Ishikawa (cell line): Measurements from ENCODE around the gene SGSM1.

Experiments used
- CEBPB ChIP-seq: IDR thresholded peaks from 2 replicates; pipeline ENCODE4 v1.6.1; 2012
- CREB1 ChIP-seq: IDR thresholded peaks from 2 replicates; pipeline ENCODE4 v1.6.1; 2012; ENCODE audit warnings: low read depth
- EGR1 ChIP-seq: IDR thresholded peaks from 2 replicates; pipeline ENCODE4 v1.6.1; 2012
- EP300 ChIP-seq: IDR thresholded peaks from 2 replicates; pipeline ENCODE4 v1.6.1; 2012; ENCODE audit warnings: borderline replicate concordance
- FOXM1 ChIP-seq: IDR thresholded peaks from 2 replicates; pipeline ENCODE4 v1.6.1; 2012; ENCODE audit warnings: low read depth, borderline replicate concordance
- NFIC ChIP-seq: IDR thresholded peaks from 2 replicates; pipeline ENCODE4 v1.6.1; 2012
- RAD21 ChIP-seq: IDR thresholded peaks from 2 replicates; pipeline ENCODE4 v1.6.1; 2012; ENCODE audit warnings: low read depth
- TAF1 ChIP-seq: IDR thresholded peaks from 2 replicates; pipeline ENCODE4 v1.6.1; 2012; ENCODE audit warnings: low read depth, mild to moderate bottlenecking
- TCF12 ChIP-seq: IDR thresholded peaks from 2 replicates; pipeline ENCODE4 v1.6.1; 2012; ENCODE audit warnings: low read depth
- TEAD4 ChIP-seq: IDR thresholded peaks from 2 replicates; pipeline ENCODE4 v1.6.1; 2012
- YY1 ChIP-seq: IDR thresholded peaks from 2 replicates; pipeline ENCODE4 v1.6.1; 2012; ENCODE audit warnings: low read depth
- ZBTB7A ChIP-seq: IDR thresholded peaks from 2 replicates; pipeline ENCODE4 v1.6.1; 2012; ENCODE audit warnings: low read depth
- TF ChIP-seq, protein P1 (sequence below): IDR thresholded peaks from 2 replicates; pipeline ENCODE4 v1.6.1; 2012; ENCODE audit warnings: low read depth, mild to moderate bottlenecking
- TF ChIP-seq, protein P2 (sequence below): IDR thresholded peaks from 2 replicates; pipeline ENCODE4 v1.6.1; 2012
- TF ChIP-seq, protein P3 (sequence below): IDR thresholded peaks from 2 replicates; pipeline ENCODE4 v1.6.1; 2012

The SGSM1 gene

GRCh38 chr22:24819911-24820461 is 14.0 kb downstream of the SGSM1 start:
- TF ChIP-seq EGR1 (no peak), YY1 (no peak), ZBTB7A (no peak), TEAD4 (no peak), TCF12 (no peak), RAD21 (no peak), EP300 (no peak), NFIC (no peak), TAF1 (no peak)
- TF ChIP-seq, protein P1, sequence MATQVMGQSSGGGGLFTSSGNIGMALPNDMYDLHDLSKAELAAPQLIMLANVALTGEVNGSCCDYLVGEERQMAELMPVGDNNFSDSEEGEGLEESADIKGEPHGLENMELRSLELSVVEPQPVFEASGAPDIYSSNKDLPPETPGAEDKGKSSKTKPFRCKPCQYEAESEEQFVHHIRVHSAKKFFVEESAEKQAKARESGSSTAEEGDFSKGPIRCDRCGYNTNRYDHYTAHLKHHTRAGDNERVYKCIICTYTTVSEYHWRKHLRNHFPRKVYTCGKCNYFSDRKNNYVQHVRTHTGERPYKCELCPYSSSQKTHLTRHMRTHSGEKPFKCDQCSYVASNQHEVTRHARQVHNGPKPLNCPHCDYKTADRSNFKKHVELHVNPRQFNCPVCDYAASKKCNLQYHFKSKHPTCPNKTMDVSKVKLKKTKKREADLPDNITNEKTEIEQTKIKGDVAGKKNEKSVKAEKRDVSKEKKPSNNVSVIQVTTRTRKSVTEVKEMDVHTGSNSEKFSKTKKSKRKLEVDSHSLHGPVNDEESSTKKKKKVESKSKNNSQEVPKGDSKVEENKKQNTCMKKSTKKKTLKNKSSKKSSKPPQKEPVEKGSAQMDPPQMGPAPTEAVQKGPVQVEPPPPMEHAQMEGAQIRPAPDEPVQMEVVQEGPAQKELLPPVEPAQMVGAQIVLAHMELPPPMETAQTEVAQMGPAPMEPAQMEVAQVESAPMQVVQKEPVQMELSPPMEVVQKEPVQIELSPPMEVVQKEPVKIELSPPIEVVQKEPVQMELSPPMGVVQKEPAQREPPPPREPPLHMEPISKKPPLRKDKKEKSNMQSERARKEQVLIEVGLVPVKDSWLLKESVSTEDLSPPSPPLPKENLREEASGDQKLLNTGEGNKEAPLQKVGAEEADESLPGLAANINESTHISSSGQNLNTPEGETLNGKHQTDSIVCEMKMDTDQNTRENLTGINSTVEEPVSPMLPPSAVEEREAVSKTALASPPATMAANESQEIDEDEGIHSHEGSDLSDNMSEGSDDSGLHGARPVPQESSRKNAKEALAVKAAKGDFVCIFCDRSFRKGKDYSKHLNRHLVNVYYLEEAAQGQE: no peak
- TF ChIP-seq, protein P2, sequence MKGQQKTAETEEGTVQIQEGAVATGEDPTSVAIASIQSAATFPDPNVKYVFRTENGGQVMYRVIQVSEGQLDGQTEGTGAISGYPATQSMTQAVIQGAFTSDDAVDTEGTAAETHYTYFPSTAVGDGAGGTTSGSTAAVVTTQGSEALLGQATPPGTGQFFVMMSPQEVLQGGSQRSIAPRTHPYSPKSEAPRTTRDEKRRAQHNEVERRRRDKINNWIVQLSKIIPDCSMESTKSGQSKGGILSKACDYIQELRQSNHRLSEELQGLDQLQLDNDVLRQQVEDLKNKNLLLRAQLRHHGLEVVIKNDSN: no peak
- TF ChIP-seq, protein P3, sequence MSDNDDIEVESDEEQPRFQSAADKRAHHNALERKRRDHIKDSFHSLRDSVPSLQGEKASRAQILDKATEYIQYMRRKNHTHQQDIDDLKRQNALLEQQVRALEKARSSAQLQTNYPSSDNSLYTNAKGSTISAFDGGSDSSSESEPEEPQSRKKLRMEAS: no peak

GRCh38 chr22:24822471-24822870 is 16.5 kb downstream of the SGSM1 start:
- no peak for TF ChIP-seq YY1
- TF ChIP-seq, protein P1: no peak
- no peak for TF ChIP-seq CEBPB

DNA sequence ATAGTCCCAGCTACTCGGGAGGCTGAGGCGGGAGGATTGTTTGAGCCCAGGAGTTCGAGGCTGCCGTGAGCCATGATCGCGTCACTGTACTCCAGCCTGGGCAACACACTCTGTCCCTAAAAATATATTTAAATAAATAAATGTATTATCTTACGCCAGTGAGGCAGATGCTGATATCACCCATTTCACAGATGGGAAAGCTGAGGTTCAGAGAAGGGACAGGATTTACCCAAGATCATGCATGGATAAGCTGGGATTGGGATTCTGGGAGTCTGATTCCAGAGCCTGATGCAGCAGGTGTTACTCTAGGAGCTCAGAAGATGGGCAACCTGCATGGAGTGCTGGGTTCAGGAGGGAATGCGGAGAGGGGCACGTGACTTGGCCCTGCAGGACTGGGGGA is 17.8 kb downstream of the SGSM1 start:
- TF ChIP-seq TEAD4 (no peak), NFIC (no peak), CEBPB (no peak), RAD21 (no peak), TCF12 (no peak), EP300 (no peak)
- TF ChIP-seq, protein P2: 0 out of 2 replicates have a peak, but pooled peaks have one; percentile 19
- TF ChIP-seq, protein P3: no peak

- TF ChIP-seq YY1: no peak
- TF ChIP-seq, protein P3: no peak
- no peak for TF ChIP-seq RAD21
- TF ChIP-seq EGR1: no peak
- TF ChIP-seq NFIC: no peak
- TF ChIP-seq, protein P2: no peak
These were observed 18.2 kb downstream of the SGSM1 start for GRCh38 chr22:24824250-24824649.

GRCh38 chr22:24824915-24825314 is 18.9 kb downstream of the SGSM1 start:
- no peak for TF ChIP-seq NFIC
- TF ChIP-seq YY1: no peak
- TF ChIP-seq CEBPB: no peak
- TF ChIP-seq EP300: no peak
- TF ChIP-seq CREB1: no peak

DNA sequence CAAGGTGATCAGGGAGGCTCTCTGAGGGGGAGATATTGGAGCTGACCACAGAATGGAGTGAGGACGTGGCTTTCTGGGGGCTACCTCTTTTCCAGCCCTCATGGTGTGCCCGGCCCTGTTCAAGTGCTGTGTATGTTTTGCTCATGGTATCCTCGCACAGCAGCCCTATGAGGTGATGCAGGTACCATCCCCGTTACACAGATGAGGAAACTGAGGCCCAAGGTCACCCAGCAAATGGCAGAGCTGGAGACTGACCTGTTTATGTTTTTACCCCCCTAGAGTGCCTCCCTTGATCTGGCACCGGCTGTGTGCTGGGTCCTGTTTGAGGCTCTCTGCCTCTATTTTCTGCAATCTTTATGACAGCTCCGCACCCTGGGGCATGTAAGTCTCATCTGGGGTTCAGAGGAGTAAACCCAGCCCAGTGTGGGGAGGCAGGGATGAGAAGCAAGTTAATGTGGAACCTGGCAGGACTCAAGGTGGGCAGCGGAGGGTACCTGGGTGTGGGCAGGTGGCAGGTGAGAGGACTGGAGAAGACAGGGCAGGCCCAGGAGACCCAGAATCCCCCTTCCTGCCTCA is 20.8 kb downstream of the SGSM1 start:
- TF ChIP-seq FOXM1 (no peak), CREB1 (no peak), TEAD4 (no peak)
